ENCODE results near the gene AGXT. TPM values are rescaled to one million over a fixed set of nuclear protein-coding genes. Genes with fewer than 3 reads are reported as not detected.

Gene AGXT
- total and polyA plus RNA-seq, 8 donors = not detected

GRCh38 chr2:240873098-240873788, 4.6 kb downstream of the AGXT start:
- TF ChIP-seq, protein P1, sequence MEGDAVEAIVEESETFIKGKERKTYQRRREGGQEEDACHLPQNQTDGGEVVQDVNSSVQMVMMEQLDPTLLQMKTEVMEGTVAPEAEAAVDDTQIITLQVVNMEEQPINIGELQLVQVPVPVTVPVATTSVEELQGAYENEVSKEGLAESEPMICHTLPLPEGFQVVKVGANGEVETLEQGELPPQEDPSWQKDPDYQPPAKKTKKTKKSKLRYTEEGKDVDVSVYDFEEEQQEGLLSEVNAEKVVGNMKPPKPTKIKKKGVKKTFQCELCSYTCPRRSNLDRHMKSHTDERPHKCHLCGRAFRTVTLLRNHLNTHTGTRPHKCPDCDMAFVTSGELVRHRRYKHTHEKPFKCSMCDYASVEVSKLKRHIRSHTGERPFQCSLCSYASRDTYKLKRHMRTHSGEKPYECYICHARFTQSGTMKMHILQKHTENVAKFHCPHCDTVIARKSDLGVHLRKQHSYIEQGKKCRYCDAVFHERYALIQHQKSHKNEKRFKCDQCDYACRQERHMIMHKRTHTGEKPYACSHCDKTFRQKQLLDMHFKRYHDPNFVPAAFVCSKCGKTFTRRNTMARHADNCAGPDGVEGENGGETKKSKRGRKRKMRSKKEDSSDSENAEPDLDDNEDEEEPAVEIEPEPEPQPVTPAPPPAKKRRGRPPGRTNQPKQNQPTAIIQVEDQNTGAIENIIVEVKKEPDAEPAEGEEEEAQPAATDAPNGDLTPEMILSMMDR (IDR thresholded peaks at IDR 0.05) = no peak
- no peak for TF ChIP-seq EP300 (IDR thresholded peaks at IDR 0.05)
- TF ChIP-seq POLR2AphosphoS5 (IDR thresholded peaks at IDR 0.05) = no peak
- TF ChIP-seq POLR2A (IDR thresholded peaks at IDR 0.05) = no peak
- Histone ChIP-seq H3K36me3 (no peaks in the 10 kb centered on the region), H3K27me3 (peaks cover 0 to 15% (median 0%) of the 10 kb centered on the region in 3 donors), H3K27ac (no peak overlapping the region), H3K4me3 (no peak overlapping the region), H3K4me1 (peaks cover 0 to 9% (median 6%) of the 10 kb centered on the region in 4 donors), H3K9me3 (no peaks in the 10 kb centered on the region)
- no peak for DNase-seq
- 87 to 94% (median 93%) methylated on average over 11 to 21 of the region's 21 CpGs for WGBS, 5 donors
- intact Hi-C loops (cut with DNase I; ENCODE audit: low total_unique reads) = no loop called here

GRCh38 chr2:240873805-240874714, 5.4 kb downstream of the AGXT start:
- peak overlapping the region in 1 of 5 donors; percentile 2 for H3K27ac ChIP-seq
- H3K9me3 ChIP-seq = no peaks in the 10 kb centered on the region
- WGBS, 5 donors = 61 to 78% (median 66%) methylated on average over 24 to 33 of the region's 33 CpGs
- peaks cover 0 to 8% (median 0%) of the 10 kb centered on the region in 3 donors for H3K27me3 ChIP-seq
- peaks cover 0 to 9% (median 6%) of the 10 kb centered on the region in 4 donors for H3K4me1 ChIP-seq
- intact Hi-C loops (cut with DNase I; ENCODE audit: low total_unique reads) = no loop called here
- no peaks in the 10 kb centered on the region for H3K36me3 ChIP-seq
- no peak overlapping the region for H3K4me3 ChIP-seq
- peak in 1 of 2 donors; percentile 86 for DNase-seq
- no peak for TF ChIP-seq POLR2AphosphoS5 (IDR thresholded peaks at IDR 0.05)
- TF ChIP-seq, protein P1 (IDR thresholded peaks at IDR 0.05) = no peak
- no peak for TF ChIP-seq POLR2A (IDR thresholded peaks at IDR 0.05)
- TF ChIP-seq EP300 (IDR thresholded peaks at IDR 0.05) = no peak

GRCh38 chr2:240874715-240875227, 6.1 kb downstream of the AGXT start:
- Histone ChIP-seq H3K27me3 (peaks cover 0 to under 1% (median 0%) of the 10 kb centered on the region in 3 donors), H3K36me3 (no peaks in the 10 kb centered on the region), H3K9me3 (no peaks in the 10 kb centered on the region), H3K27ac (peak overlapping the region in 1 of 5 donors; percentile 2), H3K4me3 (no peak overlapping the region), H3K4me1 (peaks cover 0 to 9% (median 6%) of the 10 kb centered on the region in 4 donors)
- peak in 1 of 2 donors; percentile 4 for DNase-seq
- no peak for TF ChIP-seq EP300 (IDR thresholded peaks at IDR 0.05)
- TF ChIP-seq, protein P1 (IDR thresholded peaks at IDR 0.05) = no peak
- no peak for TF ChIP-seq POLR2AphosphoS5 (IDR thresholded peaks at IDR 0.05)
- TF ChIP-seq POLR2A (IDR thresholded peaks at IDR 0.05) = no peak
- 82 to 85% (median 83%) methylated on average over 8 to 12 of the region's 12 CpGs for WGBS, 5 donors
- intact Hi-C loops (cut with DNase I; ENCODE audit: low total_unique reads) = no loop called here
